ENCODE measurements around the gene KCTD10. TPM values are rescaled to one million over a fixed set of nuclear protein-coding genes. Genes with fewer than 3 reads are reported as not detected.
"Not testable (repeated sequence)": the region's sequence is repeated elsewhere in the genome, so short reads cannot be mapped to it uniquely, and the experiment has no call there.

KCTD10 gene
- polyA plus RNA-seq, 5 donors: 43.1 to 53.0 (median 48.4) TPM

DNA sequence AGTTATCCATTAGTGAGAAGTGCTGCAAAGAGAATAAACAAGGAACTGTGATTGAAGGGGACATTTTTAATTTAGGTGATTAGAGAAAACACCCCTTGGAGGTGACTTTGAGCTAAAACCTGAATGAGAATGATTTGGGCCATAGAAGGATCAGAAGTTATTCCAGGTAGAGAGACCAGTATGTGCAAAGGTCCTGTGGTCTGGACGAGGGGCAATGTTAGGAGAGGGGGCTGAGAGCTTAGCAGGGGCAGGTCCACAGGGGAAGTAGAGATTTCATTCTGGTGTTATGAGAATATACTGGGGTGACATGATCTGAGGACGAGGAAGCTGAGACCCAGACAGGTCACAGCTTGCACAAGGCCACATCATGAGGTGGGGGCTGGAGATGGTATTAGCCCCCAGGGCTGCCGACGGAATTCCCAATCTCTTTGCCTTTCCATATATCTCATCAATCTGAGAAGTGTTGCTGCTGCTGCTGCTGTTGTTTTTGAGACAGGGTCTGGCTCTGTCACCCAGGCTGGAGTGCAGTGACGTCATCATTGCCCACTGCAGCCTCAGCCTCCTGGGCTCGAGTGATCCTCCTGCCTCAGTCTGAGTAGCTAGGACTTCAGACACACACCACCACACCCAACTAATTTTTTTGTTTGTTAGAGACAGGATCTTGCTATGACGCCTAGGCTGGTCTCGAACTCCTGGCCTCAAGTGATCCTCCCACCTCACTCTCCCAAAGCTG, 55.6 kb downstream of the KCTD10 start:
- DNase-seq: no peak

DNA sequence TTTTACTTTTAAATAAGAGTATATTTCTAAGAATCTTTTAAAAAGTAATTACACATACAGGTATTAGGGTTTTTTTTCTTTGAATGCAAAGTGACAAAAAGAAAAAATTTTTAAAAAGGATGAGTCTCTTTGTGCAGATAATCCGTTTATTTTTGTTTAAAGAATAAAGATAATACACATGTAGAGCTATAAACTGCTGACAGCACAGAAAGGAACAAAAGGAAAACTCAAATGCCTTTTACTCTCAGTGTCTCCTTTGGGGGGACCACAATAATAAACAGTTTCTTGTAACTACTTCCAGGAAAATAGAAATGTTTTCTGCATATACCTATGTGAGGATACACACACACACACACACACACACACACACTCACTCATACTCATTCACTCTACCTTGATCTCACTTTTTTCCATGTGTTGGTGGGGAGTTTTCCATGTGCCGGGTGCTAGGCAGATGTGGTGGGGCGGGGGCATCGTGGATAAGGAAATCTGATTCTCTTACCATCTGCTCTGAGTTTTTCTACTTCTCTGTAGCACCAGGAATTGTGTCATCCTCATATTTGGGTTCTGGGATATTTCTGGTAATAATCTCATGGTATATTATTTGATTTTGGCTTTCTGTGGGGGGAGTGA, 58.1 kb downstream of the KCTD10 start:
- no peak for DNase-seq

- DNase-seq: not testable (repeated sequence)
Observed at GRCh38 chr12:109406147-109406546, 71.0 kb downstream of the KCTD10 start.

DNA sequence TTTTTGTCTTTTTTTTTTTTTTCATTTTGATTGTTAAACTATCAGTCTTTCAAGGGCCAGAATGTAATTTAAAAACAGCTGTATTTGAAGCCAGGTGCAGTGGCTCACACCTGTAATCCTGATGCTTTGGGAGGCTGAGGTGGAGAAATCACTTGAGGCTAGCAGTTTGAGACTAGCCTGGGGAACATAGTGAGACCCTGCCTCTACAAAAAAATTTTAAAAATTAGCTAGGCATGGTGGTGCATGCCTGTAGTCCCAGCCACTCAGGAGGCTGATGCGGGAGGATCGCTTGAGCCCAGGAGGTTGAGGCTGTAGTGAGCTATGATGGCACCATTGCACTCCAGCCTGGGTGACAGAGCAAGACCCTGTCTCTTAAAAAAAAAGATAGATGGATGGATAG, 72.3 kb downstream of the KCTD10 start:
- DNase-seq: not testable (repeated sequence)

Other genes with a start within 250 kb of the KCTD10 start
- 1 to 10 TPM in 3 of 5 donors, under 1 TPM in 2; 0.33 to 1.8 (median 1.1) TPM for gene FOXN4, start 168.0 kb downstream of the KCTD10 start, polyA plus RNA-seq (ENCODE audit: insufficient read depth in 1 of 5, insufficient read length in 5 of 5, low replicate concordance in 1 of 5)
- gene MYO1H, start 129.4 kb downstream of the KCTD10 start, polyA plus RNA-seq (ENCODE audit: insufficient read depth in 1 of 5, insufficient read length in 5 of 5, low replicate concordance in 1 of 5): 1 to 10 TPM in 1 of 5 donors, under 1 TPM in 4; 0.13 to 1.1 (median 0.26) TPM
- gene UBE3B, start 334 bp upstream of the KCTD10 start, polyA plus RNA-seq (ENCODE audit: insufficient read depth in 1 of 5, insufficient read length in 5 of 5, low replicate concordance in 1 of 5): 10 to 100 TPM; 27.0 to 34.2 (median 32.2) TPM
- gene MMAB, start 96.2 kb upstream of the KCTD10 start, polyA plus RNA-seq (ENCODE audit: insufficient read depth in 1 of 5, insufficient read length in 5 of 5, low replicate concordance in 1 of 5): 10 to 100 TPM; 22.7 to 36.2 (median 26.5) TPM
- gene MVK, start 96.5 kb upstream of the KCTD10 start, polyA plus RNA-seq (ENCODE audit: insufficient read depth in 1 of 5, insufficient read length in 5 of 5, low replicate concordance in 1 of 5): 10 to 100 TPM; 12.3 to 22.3 (median 18.1) TPM
- gene FAM222A, start 236.5 kb upstream of the KCTD10 start, polyA plus RNA-seq (ENCODE audit: insufficient read depth in 1 of 5, insufficient read length in 5 of 5, low replicate concordance in 1 of 5): 1 to 10 TPM; 1.6 to 2.8 (median 1.8) TPM

Data from right lung (tissue), 5 donors.